Measurements from ENCODE around the gene DISC1. TPM values are rescaled to one million over a fixed set of nuclear protein-coding genes. Genes with fewer than 3 reads are reported as not detected.

The DISC1 gene
- total and polyA plus RNA-seq, 2 experiments from 2014 or later = 2.1 to 6.5 TPM

DNA sequence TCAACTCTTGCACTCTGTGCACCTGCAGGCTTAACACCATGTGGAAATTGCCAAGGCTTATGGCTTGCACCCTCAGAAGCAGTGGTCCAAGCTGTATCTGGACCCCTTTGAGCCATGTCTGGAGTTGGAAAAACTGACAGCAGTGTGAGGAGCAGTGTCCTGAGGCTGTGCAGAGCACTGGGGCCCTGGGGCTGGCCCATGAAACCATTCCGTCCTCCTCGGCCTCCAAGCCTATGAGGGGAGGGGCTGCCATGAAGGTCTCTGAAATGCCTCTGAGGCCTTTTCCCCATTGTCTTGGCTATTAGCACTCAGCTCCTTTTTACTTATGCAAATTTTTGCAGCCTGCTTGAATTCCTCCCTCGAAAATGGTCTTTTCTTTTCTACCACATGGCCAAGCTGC is 126.7 kb downstream of the DISC1 start:
- TF ChIP-seq ETS1 (IDR thresholded peaks at IDR 0.05) (no peak), ZNF331 (CRISPR knock-in tag; IDR thresholded peaks at IDR 0.05; ENCODE audit: low read depth) (no peak), REST (IDR thresholded peaks at IDR 0.05; ENCODE audit: unreplicated experiment) (no peak)

GRCh38 chr1:231757101-231757404 is 130.5 kb downstream of the DISC1 start:
- Mint-ChIP-seq H3K36me3 (ENCODE audit: low read depth) (peaks cover 23% of the 10 kb centered on the region), H3K4me1 (no peaks in the 10 kb centered on the region), H3K4me3 (no peak overlapping the region), H3K9me3 (peaks cover 20% of the 10 kb centered on the region), H3K27ac (no peak overlapping the region), H3K27me3 (ENCODE audit: insufficient read depth, low read depth, poor library complexity) (peaks cover 1% of the 10 kb centered on the region)
- H2AFZ ChIP-seq = no peak overlapping the region
- no peaks in the 10 kb centered on the region for H3K27me3 ChIP-seq (ENCODE audit: insufficient read depth)
- ATAC-seq (no peak), DNase-seq (ENCODE audit: low spot score) (no peak)
- H3K79me2 ChIP-seq (replicated peaks; ENCODE audit: insufficient read depth) = no peaks in the 10 kb centered on the region
- H3K4me3 ChIP-seq = no peak overlapping the region
- no peak overlapping the region for H3K27ac ChIP-seq (ENCODE audit: low read depth)
- H3F3A ChIP-seq (replicated peaks; ENCODE audit: low read depth) = no peaks in the 10 kb centered on the region
- H3K4me2 ChIP-seq = no peak overlapping the region
- H3K9me2 ChIP-seq (ENCODE audit: insufficient read depth) = no peaks in the 10 kb centered on the region
- no peaks in the 10 kb centered on the region; the same call in 1 of the 2 replicates for H4K20me1 ChIP-seq (replicated peaks; ENCODE audit: insufficient read depth)
- no peaks in the 10 kb centered on the region for H3K4me1 ChIP-seq (ENCODE audit: insufficient read depth)
- peaks cover 4% of the 10 kb centered on the region; the same call in 1 of the 2 replicates for H3K36me3 ChIP-seq (ENCODE audit: insufficient read depth)
- TF ChIP-seq EZH2 (IDR thresholded peaks at IDR 0.05; ENCODE audit: low read depth, unreplicated experiment) (no peak), EZH2phosphoT487 (IDR thresholded peaks at IDR 0.05; ENCODE audit: unreplicated experiment) (no peak), NANOG (IDR thresholded peaks at IDR 0.05; ENCODE audit: borderline replicate concordance) (no peak), ZNF331 (CRISPR knock-in tag; IDR thresholded peaks at IDR 0.05; ENCODE audit: low read depth) (no peak), POLR2AphosphoS5 (IDR thresholded peaks at IDR 0.05; ENCODE audit: low read depth) (no peak), REST (IDR thresholded peaks at IDR 0.05; ENCODE audit: unreplicated experiment) (no peak)

More for the DNA sequence above, 126.7 kb downstream of the DISC1 start:
- H3K27me3 Mint-ChIP-seq (ENCODE audit: insufficient read depth, low read depth, poor library complexity) = peaks cover 4% of the 10 kb centered on the region
- peaks cover 4% of the 10 kb centered on the region; the same call in 1 of the 2 replicates for H3K36me3 ChIP-seq (ENCODE audit: insufficient read depth)
- H3K27ac Mint-ChIP-seq = no peak overlapping the region
- DNase-seq (ENCODE audit: low spot score) (no peak), ATAC-seq (no peak)
- H3K4me1 Mint-ChIP-seq = no peaks in the 10 kb centered on the region
- H3K4me3 Mint-ChIP-seq = no peak overlapping the region
- peaks cover 27% of the 10 kb centered on the region for H3K36me3 Mint-ChIP-seq (ENCODE audit: low read depth)
- no peak overlapping the region for H3K27ac ChIP-seq (ENCODE audit: low read depth)
- no peaks in the 10 kb centered on the region for H3K79me2 ChIP-seq (replicated peaks; ENCODE audit: insufficient read depth)
- H3K4me2 ChIP-seq = no peak overlapping the region
- no peaks in the 10 kb centered on the region for H3K27me3 ChIP-seq (ENCODE audit: insufficient read depth)
- no peaks in the 10 kb centered on the region for H3K4me1 ChIP-seq (ENCODE audit: insufficient read depth)
- no peaks in the 10 kb centered on the region for H4K20me1 ChIP-seq (replicated peaks; ENCODE audit: insufficient read depth)
- no peak overlapping the region for H2AFZ ChIP-seq
- H3K9me3 Mint-ChIP-seq = peaks cover 21% of the 10 kb centered on the region
- no peak overlapping the region for H3K4me3 ChIP-seq
- 0 out of 2 replicates have a peak, but pooled peaks cover 4% of the 10 kb centered on the region for H3K9me2 ChIP-seq (ENCODE audit: insufficient read depth)
- no peaks in the 10 kb centered on the region for H3F3A ChIP-seq (replicated peaks; ENCODE audit: low read depth)
